ENCODE measurements around the gene ARHGAP24. TPM values are rescaled to one million over a fixed set of nuclear protein-coding genes. Genes with fewer than 3 reads are reported as not detected.

ARHGAP24 gene
- total RNA-seq, 1 experiment from 2014 or later, result 1.3 TPM

DNA sequence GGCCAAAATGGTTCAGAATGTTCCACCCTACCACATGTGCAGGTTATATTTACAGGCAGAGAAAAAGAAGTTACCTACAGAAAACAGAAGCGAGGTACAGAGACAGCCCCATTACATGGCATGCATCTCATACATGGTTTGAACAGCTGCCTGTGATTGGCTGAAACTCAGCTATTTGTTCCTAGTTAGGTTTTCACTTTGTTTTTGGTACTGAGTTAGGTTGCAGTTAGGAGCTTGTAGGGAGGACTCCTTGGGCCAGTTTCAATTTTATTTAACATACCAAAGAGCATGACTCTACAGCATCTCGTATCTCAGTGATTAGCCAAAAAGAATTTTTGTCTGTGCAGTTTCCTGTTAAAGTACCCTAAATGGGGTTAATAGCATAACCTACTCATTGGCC lies 492.9 kb downstream of the ARHGAP24 start:
- H3K9me3 ChIP-seq (ENCODE audit: control insufficient read depth in 1 of 2, insufficient read depth in 1 of 2, low read depth in 1 of 2, low read length in 2 of 2), result no peaks in the 10 kb centered on the region
- no peaks in the 10 kb centered on the region for H3K4me1 ChIP-seq (ENCODE audit: control insufficient read depth in 1 of 2, insufficient read depth in 2 of 2, low read length in 2 of 2)
- H3K9me2 ChIP-seq (ENCODE audit: insufficient read depth), result no peaks in the 10 kb centered on the region
- CTCF ChIA-PET, result interaction anchor here (1.8 to 5.9 kb wide), 2 partner anchors 164 to 170 kb away, joined by 5 to 91 read pairs; no protein-coding TSS in a partner anchor
- no peak overlapping the region for H3K4me3 ChIP-seq (replicated peaks in 1 of 2; ENCODE audit: low read depth in 1 of 2, low read length in 2 of 2)
- no peak overlapping the region for H3K27ac ChIP-seq (ENCODE audit: low read depth, low read length)
- H4K20me1 ChIP-seq (ENCODE audit: insufficient read depth), result no peaks in the 10 kb centered on the region
- no peaks in the 10 kb centered on the region for H3K36me3 ChIP-seq (ENCODE audit: control insufficient read depth in 1 of 2, insufficient read depth in 2 of 2, low read length in 2 of 2)
- H3K27me3 ChIP-seq (ENCODE audit: insufficient read depth, low read length), result no peaks in the 10 kb centered on the region
- POLR2A ChIA-PET, result no interaction called here
- H3K9ac ChIP-seq (ENCODE audit: low read length), result no peak overlapping the region
- H3K4me2 ChIP-seq (ENCODE audit: low read length), result no peak overlapping the region
- no TSS peak for BruUV-seq (replicated peaks)
- no peak for ATAC-seq
- intact Hi-C loops (cut with micrococcal nuclease), result no loop called here
- H3K79me2 ChIP-seq (ENCODE audit: insufficient read depth, low read length), result no peaks in the 10 kb centered on the region
- no peak overlapping the region for H2AFZ ChIP-seq (ENCODE audit: low read depth, low read length, poor library complexity, severe bottlenecking)
- RAD21 ChIA-PET (ENCODE audit: low non-redundant PET in 1 of 2, low total read pairs in 2 of 2, uncharacterized antibody in 2 of 2, unreplicated experiment in 2 of 2), result no interaction called here
- TF ChIP-seq, protein P1, sequence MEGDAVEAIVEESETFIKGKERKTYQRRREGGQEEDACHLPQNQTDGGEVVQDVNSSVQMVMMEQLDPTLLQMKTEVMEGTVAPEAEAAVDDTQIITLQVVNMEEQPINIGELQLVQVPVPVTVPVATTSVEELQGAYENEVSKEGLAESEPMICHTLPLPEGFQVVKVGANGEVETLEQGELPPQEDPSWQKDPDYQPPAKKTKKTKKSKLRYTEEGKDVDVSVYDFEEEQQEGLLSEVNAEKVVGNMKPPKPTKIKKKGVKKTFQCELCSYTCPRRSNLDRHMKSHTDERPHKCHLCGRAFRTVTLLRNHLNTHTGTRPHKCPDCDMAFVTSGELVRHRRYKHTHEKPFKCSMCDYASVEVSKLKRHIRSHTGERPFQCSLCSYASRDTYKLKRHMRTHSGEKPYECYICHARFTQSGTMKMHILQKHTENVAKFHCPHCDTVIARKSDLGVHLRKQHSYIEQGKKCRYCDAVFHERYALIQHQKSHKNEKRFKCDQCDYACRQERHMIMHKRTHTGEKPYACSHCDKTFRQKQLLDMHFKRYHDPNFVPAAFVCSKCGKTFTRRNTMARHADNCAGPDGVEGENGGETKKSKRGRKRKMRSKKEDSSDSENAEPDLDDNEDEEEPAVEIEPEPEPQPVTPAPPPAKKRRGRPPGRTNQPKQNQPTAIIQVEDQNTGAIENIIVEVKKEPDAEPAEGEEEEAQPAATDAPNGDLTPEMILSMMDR (IDR thresholded peaks at IDR 0.05 in 2 of 3, conservative IDR thresholded peaks at IDR 0.05 in 1 of 3; ENCODE audit: borderline replicate concordance in 1 of 3, insufficient read depth in 1 of 3, low read depth in 2 of 3, low read length in 2 of 3), result no peak
- no peak for TF ChIP-seq TCF7L2 (IDR thresholded peaks at IDR 0.05; ENCODE audit: borderline replicate concordance, extremely low read depth, insufficient read depth, insufficient read length)
- TF ChIP-seq RAD21 (IDR thresholded peaks at IDR 0.05; ENCODE audit: low read depth), result no peak
- TF ChIP-seq ELF1 (IDR thresholded peaks at IDR 0.05; ENCODE audit: borderline replicate concordance, low read depth), result no peak
- no peak for TF ChIP-seq SIN3A (IDR thresholded peaks at IDR 0.05; ENCODE audit: low read depth)
- TF ChIP-seq, protein P2, sequence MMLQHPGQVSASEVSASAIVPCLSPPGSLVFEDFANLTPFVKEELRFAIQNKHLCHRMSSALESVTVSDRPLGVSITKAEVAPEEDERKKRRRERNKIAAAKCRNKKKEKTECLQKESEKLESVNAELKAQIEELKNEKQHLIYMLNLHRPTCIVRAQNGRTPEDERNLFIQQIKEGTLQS (IDR thresholded peaks at IDR 0.05), result no peak
- no peak for TF ChIP-seq EGR1 (IDR thresholded peaks at IDR 0.05; ENCODE audit: low read depth)
- no peak for TF ChIP-seq ZNF274 (IDR thresholded peaks at IDR 0.05; ENCODE audit: low read depth, low read length)
- TF ChIP-seq CBX3 (IDR thresholded peaks at IDR 0.05; ENCODE audit: low read depth), result no peak
- DNase-seq (ENCODE audit: low read depth, low spot score), result no peak
